HG02642 (cell line): ENCODE results near the gene MAB21L4.

Experiments
- ATAC-seq: cut with Tn5 transposase; IDR thresholded peaks from one replicate; pipeline ENCODE4 v1.9.1; 2021; ENCODE audit warnings: mild to moderate bottlenecking; ENCODE audit not compliant: unreplicated experiment, poor library complexity

Gene MAB21L4

GRCh38 chr2:240925568-240926515 lies 29.9 kb upstream of the MAB21L4 start:
- no peak for ATAC-seq

- no peak for ATAC-seq
Measured at GRCh38 chr2:240925191-240925567, 29.2 kb upstream of the MAB21L4 start.

DNA sequence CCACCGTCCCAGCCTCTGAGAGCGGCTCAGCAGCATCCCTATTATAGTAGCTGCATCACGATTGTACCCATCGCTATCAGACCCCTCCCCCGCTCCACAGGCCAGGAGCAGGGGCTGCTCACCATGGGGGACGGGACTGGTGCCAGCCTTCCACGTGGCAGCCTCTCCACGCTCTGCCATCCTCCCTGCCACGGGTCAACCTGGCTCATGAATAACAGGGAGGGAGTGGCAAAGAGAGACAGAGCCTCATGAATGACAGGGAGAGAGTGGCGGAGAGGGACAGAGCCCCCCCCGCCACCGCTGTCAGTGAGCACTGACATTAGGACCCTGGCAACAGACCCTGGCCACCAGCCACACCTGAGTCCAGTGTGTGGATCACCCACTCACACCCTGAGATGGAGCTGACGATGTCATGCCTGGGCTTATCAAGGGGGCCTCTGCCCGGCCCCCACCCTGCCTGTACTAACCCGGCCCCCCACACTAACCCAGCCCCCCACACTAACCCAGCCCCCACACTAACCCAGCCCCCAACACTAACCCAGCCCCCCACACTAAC lies 27.1 kb upstream of the MAB21L4 start:
- no peak for ATAC-seq

- ATAC-seq, result no peak
Measured at GRCh38 chr2:240922245-240922981, 26.5 kb upstream of the MAB21L4 start.

GRCh38 chr2:240921995-240922244 lies 26.0 kb upstream of the MAB21L4 start:
- ATAC-seq, result no peak

DNA sequence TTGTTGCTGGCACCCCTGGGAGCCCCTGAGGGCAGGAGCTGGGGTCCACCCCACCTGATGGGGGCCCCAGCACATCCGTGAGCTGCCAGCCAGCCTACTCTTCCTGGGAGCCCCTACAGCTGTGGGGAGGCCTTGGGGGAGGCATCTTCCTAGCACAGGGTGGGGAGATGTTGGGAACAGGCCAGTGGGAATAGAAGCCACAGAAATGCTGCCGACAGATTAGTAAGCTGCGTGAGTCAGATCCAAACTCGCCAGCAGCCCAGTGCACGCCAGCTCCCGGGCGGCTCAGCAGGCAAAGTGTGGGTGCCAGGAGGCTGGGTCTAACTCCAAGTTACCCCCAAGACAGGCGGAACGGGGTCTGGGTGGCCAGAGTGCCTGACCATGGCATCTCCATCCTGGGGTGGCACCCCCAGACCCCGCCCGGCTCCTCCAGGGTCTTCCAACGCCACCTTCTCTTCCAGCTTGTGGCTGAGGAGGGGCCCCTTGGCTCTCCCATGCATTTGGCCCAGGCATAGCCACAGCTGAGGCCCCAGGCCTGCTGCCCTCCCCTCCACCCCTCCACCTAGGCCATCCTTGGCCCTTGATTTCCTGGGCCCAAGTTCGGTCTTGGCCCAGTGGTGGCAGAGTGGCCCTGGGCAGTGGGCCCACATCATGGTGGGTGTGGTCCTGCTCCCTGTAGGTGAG lies 25.5 kb upstream of the MAB21L4 start:
- no peak for ATAC-seq

- ATAC-seq, result no peak
Measured at GRCh38 chr2:240920783-240921231, 24.9 kb upstream of the MAB21L4 start.

GRCh38 chr2:240919786-240920782 lies 24.1 kb upstream of the MAB21L4 start:
- ATAC-seq, result no peak

GRCh38 chr2:240919161-240919781 lies 23.3 kb upstream of the MAB21L4 start:
- no peak for ATAC-seq

DNA sequence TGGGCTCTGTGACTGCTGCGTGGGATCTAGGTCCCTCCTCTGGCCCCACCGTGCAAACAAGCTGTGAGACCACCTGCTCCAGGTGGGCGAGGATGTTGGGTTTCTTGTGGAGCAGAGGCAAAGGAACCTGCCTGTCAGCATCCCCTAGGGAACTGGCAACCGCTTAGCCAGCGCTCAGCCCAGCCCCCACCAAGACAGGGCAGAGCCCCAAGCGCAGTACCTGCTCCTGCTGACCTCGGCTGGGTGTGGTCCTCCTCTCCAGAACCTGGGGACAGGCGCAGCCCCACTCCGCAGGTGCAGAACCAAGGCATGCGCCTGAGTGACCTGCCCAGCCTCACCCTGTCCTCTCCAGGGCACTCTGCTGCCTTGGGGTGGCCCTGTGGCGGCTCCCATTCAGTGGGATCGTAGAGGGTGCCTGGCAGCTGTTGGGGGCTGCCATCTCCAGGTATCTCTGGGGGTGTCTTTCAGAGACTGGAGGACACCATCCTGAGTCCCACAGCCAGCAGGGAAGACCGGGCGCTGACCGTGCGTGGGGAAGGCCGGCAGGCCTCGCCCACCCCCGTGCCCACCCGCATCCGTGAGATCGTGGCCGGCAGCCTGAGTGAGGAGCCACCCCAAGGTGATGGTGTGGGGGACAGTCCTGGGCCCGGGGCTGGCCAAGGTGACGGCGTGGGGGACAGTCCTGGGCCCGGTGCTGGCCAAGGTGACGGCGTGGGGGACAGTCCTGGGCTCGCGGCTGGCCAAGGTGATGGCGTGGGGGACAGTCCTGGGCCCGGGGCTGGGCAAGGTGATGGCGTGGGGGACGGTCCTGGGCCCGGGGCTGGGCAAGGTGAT lies 22.5 kb upstream of the MAB21L4 start:
- ATAC-seq, result no peak

- no peak for ATAC-seq
Measured at GRCh38 chr2:240917684-240918257, 21.8 kb upstream of the MAB21L4 start.

DNA sequence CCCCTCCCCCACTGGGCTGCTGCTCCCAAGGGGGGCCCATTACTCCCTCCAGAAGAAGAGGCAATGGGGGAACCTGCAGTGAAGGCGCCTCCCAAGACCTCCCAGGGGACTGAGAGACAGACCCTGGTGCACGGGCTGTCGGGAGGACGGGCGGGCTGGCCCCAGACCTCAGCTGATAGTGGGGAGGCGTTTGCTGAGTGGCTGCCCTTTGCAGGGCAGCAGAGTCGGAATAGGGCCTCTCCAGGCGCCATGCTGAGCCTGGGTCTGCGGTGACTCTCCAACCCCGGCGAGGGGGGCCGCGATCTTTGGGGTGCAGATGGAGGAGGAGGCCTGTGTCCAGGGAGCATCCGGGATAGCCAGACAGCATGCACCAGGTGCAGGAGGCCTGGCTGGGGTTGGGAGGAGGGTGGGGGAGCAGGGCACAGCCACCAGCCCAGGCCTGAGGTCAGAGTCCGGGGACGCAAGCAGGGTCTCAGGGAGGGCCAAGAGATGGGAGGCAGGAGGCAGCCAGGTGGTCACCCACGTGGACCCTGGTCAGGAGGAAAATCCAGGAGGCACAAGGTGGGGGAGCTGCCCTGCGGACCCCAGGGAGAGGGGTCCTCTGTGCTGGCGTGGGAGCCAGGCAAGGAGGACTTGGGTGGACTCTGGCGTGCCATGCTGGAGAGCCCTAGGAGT lies 21.2 kb upstream of the MAB21L4 start:
- no peak for ATAC-seq

GRCh38 chr2:240916571-240917008 lies 20.6 kb upstream of the MAB21L4 start:
- no peak for ATAC-seq

DNA sequence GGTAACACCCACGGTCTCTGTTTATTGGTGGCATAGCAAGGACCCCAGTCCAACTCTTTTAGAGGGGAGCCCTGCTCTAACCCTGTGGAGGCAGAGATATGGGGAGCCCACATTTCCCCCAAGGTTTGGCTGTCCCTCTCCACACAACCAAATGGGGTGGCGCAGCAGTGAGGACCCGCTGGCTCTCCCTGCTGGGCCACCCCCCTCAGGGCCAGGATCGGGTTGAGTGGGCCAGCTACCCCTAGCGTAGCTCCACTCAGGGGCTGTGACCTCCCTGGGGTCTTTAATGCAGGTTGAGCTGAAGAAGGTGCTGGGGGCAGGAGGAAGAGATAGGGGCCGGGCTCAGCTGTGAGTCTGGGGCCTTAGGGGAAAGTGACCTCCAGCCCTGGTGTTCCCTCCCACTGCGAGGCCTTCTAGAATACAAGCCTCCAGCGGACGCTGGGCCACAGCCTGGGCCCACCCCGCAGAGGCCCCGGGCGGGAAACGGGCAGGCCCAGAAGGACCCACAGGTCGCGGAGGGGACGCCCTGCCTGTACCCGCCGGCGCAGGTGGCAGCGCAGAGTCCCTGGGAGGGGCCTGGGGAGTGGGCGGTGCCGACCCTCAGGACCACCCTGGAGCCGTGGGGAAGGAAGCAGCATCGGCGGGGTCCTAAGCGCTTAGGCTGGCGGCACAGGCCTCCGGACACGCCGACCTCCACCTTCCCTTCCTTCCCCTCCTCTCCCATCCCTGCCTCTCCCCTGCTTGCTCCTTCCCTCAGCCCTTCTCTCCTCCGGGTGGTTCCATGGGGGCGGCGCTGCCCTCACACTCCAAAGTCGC lies 19.8 kb upstream of the MAB21L4 start:
- no peak for ATAC-seq

DNA sequence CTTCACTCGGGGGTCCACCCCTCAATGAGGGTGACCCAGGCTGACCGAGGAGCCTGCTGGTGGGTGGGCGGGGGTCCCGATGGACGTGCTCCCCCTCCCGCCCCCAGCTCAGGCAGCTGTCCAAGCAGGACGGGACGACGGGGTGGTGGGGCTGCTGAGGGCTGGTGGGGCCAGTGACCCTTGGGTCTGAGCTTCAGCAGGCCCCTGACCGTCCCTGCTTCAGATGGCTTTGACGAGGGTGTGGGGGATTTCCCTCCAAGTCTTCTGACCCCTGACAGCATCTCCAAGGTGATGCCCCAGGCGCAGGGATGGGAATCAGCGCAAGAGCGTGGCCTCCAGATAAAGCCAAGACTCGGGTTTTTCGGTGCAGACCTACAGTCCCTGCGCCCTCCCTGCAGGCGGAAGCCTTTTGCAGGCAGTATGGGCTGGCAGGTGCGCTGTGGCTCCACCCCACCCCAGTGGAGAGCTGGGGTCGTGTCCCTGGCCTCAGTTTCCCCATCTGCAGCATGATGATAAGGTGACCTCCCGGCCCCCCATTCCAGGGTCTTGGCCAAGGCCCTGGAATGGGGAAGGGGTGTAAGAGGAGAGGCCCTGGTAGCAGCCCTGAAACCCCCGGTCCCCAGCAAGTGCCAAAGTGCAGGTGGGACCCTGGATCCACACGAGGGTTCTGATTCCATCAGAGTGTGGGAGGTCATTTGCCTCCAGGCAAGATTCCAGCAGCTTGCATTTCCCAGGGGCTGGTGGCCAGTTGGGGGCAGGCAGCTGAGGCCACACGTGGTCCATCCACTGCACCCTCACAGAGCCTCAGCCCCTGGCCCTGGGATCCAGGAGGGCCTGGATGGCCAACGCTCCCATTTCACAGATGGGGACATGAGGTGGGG lies 18.9 kb upstream of the MAB21L4 start:
- no peak for ATAC-seq
